Activated T-helper 1 cell treated with anti-CD3 and anti-CD28 coated beads, Interleukin-12 subunit alpha, Interleukin-12 subunit beta, Interleukin-2, Interleukin-4 antibody, amounts not matched to agents 30 ng/mL and 10 ng/mL and 1 ng/mL, durations not matched to agents 14 hours and 24 hours and 36 hours (primary cell): ENCODE results near the gene NDUFAF5. TPM values are rescaled to one million over a fixed set of nuclear protein-coding genes. Genes with fewer than 3 reads are reported as not detected.

Source experiments
- DNase-seq: peaks from one replicate; pipeline ENCODE4 v3.0.0; 2021; ENCODE audit warnings: low spot score
- H3K27ac Mint-ChIP-seq: one replicate; pipeline ENCODE4 v1.8.0; 2021; ENCODE audit warnings: mild to moderate bottlenecking, mixed read lengths
- H3K27me3 Mint-ChIP-seq: one replicate; pipeline ENCODE4 v1.8.0; 2022; ENCODE audit warnings: mild to moderate bottlenecking, moderate library complexity, mixed read lengths; ENCODE audit not compliant: insufficient read depth
- H3K36me3 Mint-ChIP-seq: one replicate; pipeline ENCODE4 v1.8.0; 2021; ENCODE audit warnings: low read depth, mixed read lengths
- H3K4me1 Mint-ChIP-seq: one replicate; pipeline ENCODE4 v1.8.0; 2021; ENCODE audit warnings: low read depth, mixed read lengths
- H3K4me3 Mint-ChIP-seq: one replicate; pipeline ENCODE4 v1.8.0; 2021; ENCODE audit warnings: mild to moderate bottlenecking, moderate library complexity, mixed read lengths
- H3K9me3 Mint-ChIP-seq: one replicate; pipeline ENCODE4 v1.8.0; 2021; ENCODE audit warnings: mixed read lengths
- intact Hi-C: fragments of 100-400 bp; cut with micrococcal nuclease; formaldehyde crosslinking; loops from one replicate; pipeline ENCODE4 v1.15.1; 2024
- total RNA-seq: library from RNA; stranded (reverse); gene quantifications from 2 replicates; pipeline ENCODE4 v1.2.3, GENCODE V29; 2022

NDUFAF5 gene
- total RNA-seq, 1 donor from 2014 or later = 34.9 TPM

DNA sequence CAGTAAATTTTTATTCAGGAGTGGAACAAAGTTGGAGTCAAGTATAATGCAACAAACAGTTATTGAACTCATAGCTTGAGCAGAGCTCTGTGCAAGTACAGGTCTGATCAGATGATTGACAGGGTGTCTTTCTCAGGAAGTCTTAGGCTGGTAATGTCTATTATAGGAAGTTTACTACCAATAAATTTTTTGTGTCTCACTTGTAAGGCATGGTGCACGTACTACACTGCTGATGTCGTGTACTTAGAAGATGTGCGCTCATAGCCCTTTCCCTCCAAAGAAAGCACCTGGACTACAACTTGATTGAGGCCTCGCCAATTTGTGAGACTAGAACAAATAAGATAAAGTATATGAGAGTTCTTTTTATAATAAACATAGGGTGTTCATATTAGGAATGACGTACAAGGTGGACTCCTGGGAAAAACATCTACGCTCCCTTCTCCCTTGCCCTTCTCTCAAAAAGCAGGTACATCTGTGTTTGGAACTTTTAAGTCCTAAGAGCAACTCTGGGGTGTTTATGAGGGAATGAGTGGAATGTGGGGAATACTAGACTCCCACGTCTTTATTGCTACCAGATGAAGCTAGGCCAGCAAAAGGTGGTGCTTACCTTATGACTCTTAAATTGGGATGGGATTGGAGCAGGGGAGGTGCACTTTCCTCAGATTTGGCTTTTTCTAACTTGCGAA, 1.5 kb downstream of the NDUFAF5 start:
- no peak for DNase-seq
- Mint-ChIP-seq H3K4me1 (peaks cover 41% of the 10 kb centered on the region), H3K9me3 (no peaks in the 10 kb centered on the region), H3K36me3 (peaks cover 34% of the 10 kb centered on the region), H3K4me3 (peak overlapping the region; percentile 99), H3K27ac (peak overlapping the region; percentile 77), H3K27me3 (no peaks in the 10 kb centered on the region)
- intact Hi-C loops = loop anchor here (5.0 kb wide), 1 partner anchor 859 kb away; no protein-coding TSS in a partner anchor

DNA sequence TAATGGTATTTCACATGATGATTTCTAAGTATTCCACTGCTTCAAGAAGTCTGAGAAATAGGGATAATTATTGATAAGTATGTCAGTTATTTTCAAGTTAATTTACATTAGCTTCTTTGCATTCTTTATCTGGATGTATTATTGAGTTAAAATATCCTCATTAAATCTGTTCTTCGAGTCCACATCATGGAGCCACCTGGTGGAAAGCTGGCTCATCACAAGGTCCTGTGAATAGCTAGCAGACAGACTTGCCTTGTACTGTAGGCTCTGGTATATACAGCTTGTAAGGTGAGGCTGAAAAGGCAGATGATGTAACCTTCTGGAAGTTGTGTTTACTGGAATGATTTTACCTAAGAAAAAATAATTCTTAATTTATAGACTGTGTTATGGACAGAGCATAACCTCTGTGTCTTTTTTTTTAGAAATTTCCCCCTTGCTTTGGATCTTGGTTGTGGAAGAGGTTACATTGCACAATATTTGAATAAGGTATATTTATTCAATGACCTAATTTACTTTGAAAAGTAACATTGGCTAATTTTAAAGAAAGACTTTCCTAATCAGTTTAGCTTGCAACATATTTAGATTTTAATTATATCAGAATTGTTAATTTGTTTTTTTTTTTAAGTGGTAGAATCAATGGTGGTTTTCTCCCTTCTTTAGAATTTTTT, 3.5 kb downstream of the NDUFAF5 start:
- H3K36me3 Mint-ChIP-seq = peaks cover 31% of the 10 kb centered on the region
- H3K4me1 Mint-ChIP-seq = peaks cover 36% of the 10 kb centered on the region
- H3K27me3 Mint-ChIP-seq = no peaks in the 10 kb centered on the region
- H3K4me3 Mint-ChIP-seq = no peak overlapping the region
- no peak overlapping the region for H3K27ac Mint-ChIP-seq
- DNase-seq = no peak
- intact Hi-C loops = loop anchor here (5.0 kb wide), 1 partner anchor 861 kb away; no protein-coding TSS in a partner anchor
- H3K9me3 Mint-ChIP-seq = no peaks in the 10 kb centered on the region

DNA sequence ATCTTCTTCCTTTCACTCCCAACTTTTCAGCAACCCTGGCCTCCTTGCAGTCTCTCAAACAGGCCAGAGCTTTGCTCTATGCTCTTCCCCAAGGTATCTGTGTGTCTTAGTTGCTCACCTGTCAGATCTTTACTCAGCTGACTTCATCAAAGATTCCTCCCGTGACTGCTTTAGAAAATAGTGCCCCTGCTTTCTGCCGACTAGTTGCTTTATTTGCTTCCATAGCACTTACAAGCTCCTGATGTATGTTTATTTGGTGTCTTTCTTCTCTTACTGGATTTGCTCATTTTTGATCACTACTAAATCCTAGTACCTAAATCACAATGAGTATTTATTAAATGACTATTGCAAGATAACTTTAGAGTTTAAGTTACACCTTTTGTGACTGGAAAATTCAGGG, 5.9 kb downstream of the NDUFAF5 start:
- Mint-ChIP-seq H3K4me3 (no peak overlapping the region), H3K4me1 (peaks cover 30% of the 10 kb centered on the region), H3K27me3 (no peaks in the 10 kb centered on the region), H3K9me3 (no peaks in the 10 kb centered on the region), H3K36me3 (peaks cover 36% of the 10 kb centered on the region), H3K27ac (no peak overlapping the region)
- intact Hi-C loops = no loop called here
- DNase-seq = no peak

DNA sequence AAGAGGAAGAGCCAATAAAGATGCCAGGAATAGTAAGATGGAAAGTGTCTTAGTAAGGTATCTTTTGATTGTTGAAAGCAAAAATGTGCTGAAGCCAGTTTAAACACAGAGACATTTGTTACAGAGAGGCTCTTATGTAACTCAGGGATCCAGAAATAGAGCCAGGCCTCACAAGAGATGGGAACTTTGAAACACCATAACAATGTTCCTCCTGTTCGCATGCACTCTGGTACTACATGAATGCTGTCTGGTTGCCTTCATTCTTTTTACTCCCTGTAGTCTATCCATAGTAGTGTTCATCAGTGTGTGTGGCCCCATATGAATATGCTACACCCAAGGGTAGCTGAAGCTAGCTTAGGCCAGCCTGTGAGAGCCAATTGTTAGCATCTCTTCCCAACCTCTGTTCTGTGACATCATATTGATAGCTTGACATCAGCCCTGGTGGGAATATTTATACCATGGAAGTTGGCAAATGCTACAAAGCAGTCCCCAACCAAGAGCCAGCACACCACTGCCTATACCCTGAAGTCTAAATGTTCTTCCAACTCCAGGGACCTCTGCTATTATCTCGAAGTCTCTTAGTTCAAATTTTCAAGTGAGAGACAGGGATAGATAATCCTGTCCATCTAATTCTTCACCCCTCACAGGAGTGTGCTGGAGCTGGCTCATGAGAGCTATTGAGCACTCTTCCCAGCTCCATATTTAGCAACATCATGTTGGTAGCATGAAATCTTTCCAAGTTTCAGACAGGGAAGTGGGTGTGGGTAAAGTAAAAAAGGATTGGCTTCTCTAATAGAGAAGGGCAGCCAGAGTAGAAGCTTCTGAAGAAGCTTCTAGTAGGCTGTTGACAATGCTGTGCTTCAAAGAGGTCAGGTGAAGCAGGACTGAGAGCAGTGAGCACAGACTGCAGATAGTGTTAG, 7.0 kb downstream of the NDUFAF5 start:
- H3K36me3 Mint-ChIP-seq = peaks cover 42% of the 10 kb centered on the region
- no peaks in the 10 kb centered on the region for H3K9me3 Mint-ChIP-seq
- intact Hi-C loops = no loop called here

DNA sequence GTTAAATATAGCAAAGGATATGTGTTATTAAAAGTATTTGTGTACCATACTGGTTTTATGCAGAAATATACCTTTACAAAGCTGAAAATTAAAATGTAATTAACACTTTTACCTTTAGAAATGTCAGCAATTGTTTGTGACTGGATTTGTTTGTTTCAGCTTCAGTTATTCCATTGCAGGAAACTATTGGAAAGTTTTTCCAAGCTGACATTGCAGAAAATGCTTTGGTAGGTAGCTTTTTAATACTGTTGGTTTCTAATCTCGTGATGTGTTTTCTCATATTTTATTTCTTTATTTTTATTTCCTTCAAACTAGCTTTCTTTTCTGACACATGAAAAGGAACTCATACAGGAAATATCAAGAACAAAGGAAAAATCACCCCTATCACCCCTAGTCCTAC, 8.2 kb downstream of the NDUFAF5 start:
- H3K27ac Mint-ChIP-seq = no peak overlapping the region
- H3K36me3 Mint-ChIP-seq = peaks cover 46% of the 10 kb centered on the region

More for the DNA sequence above, 7.0 kb downstream of the NDUFAF5 start:
- no peak overlapping the region for H3K4me3 Mint-ChIP-seq
- no peak for DNase-seq
- H3K4me1 Mint-ChIP-seq = peaks cover 19% of the 10 kb centered on the region
- H3K27me3 Mint-ChIP-seq = no peaks in the 10 kb centered on the region
- H3K27ac Mint-ChIP-seq = peak overlapping the region; percentile 40

DNA sequence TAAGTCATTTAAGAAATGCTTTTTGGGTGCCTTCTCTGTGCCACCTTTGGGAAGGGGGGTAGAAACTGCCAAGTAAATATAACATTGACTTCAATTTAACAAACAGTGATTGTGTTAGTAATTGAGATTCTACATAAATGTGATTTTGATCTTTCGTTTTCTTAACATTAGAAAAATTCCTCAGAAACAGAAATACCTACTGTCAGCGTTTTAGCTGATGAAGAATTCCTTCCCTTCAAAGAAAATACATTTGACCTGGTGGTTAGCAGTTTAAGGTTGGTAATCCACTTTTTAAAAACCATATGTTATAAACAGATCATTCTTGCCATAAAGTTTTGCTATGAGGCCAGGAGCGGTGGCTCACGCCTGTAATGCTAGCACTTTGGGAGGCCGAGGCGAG, 9.8 kb downstream of the NDUFAF5 start:
- H3K4me3 Mint-ChIP-seq = no peak overlapping the region
- no peaks in the 10 kb centered on the region for H3K9me3 Mint-ChIP-seq
- H3K36me3 Mint-ChIP-seq = peaks cover 52% of the 10 kb centered on the region
- intact Hi-C loops = no loop called here
- DNase-seq = no peak
- no peaks in the 10 kb centered on the region for H3K27me3 Mint-ChIP-seq
- no peak overlapping the region for H3K27ac Mint-ChIP-seq
- H3K4me1 Mint-ChIP-seq = peaks cover 7% of the 10 kb centered on the region

More for the DNA sequence above, 8.2 kb downstream of the NDUFAF5 start:
- no peak overlapping the region for H3K4me3 Mint-ChIP-seq
- H3K4me1 Mint-ChIP-seq = peaks cover 11% of the 10 kb centered on the region
- no peaks in the 10 kb centered on the region for H3K27me3 Mint-ChIP-seq
- no peak for DNase-seq
- intact Hi-C loops = no loop called here
- no peaks in the 10 kb centered on the region for H3K9me3 Mint-ChIP-seq

DNA sequence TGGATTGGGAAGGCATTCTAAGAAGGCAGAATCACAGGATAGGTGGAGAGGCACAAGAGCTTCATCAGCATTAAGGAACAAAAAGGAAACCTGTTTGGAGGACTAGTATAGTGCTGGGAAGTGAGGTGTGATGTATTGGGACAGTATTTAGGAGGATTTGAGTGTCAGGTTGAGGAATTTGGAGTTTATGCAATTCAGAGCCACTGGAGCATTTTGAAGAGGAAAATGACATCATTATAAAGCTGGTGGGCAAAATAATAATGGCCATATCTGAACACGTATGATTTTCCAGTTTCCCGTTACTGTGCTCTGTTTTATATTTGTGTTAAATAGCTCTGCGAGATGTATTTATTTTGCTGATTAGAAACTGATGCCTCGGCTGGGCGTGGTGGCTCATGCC, 14.2 kb downstream of the NDUFAF5 start:
- no peak for DNase-seq
- intact Hi-C loops = no loop called here
- peaks cover 48% of the 10 kb centered on the region for H3K36me3 Mint-ChIP-seq
- H3K4me3 Mint-ChIP-seq = no peak overlapping the region
- H3K27ac Mint-ChIP-seq = no peak overlapping the region
- no peaks in the 10 kb centered on the region for H3K9me3 Mint-ChIP-seq
- H3K4me1 Mint-ChIP-seq = peaks cover 5% of the 10 kb centered on the region
- H3K27me3 Mint-ChIP-seq = no peaks in the 10 kb centered on the region

DNA sequence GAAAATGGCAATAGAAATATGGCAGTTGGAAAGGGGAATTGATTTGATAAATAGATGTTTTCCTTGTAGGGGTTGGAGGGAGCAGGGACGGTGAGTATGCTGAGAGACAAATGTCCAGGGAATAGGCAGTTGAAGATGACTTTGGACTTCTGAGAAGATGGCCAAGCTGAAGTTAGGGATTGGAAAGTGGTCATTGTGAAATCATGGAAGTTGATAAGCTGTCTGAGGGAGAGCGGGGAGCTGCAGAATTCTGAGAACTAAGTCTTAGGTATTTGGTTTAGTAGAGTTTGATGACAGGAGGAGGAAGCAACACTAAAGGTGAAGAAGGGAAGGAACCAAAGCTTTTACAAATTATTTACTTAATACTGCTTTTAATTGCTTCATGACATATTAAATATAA, 15.1 kb downstream of the NDUFAF5 start:
- intact Hi-C loops = no loop called here
- Mint-ChIP-seq H3K4me1 (peaks cover 5% of the 10 kb centered on the region), H3K9me3 (no peaks in the 10 kb centered on the region), H3K27ac (peak overlapping the region; percentile 1), H3K27me3 (no peaks in the 10 kb centered on the region), H3K36me3 (peaks cover 48% of the 10 kb centered on the region), H3K4me3 (no peak overlapping the region)
- no peak for DNase-seq

DNA sequence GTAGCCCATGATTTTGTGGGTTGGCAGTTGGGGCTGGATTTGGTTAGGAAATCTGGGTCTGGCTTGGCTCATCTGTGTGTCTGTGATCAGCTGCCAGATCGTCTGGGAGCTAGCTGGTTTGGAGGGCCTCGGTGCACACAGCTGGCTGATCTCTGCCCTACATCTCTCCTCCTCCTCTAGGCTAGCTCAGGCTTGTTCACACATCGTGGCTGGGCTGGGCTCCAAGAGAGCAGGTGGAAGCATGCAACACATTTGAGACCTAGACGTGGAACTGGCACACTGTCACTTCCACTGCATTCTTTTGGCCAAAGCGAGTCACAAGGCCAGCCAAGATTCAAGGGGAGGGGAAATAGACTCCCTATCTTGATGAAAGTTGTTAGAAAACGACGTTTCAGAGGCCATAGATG, 15.9 kb downstream of the NDUFAF5 start:
- peaks cover 46% of the 10 kb centered on the region for H3K36me3 Mint-ChIP-seq
- intact Hi-C loops = no loop called here
- H3K4me3 Mint-ChIP-seq = no peak overlapping the region
- no peaks in the 10 kb centered on the region for H3K9me3 Mint-ChIP-seq
- H3K27me3 Mint-ChIP-seq = no peaks in the 10 kb centered on the region
- H3K4me1 Mint-ChIP-seq = peaks cover 5% of the 10 kb centered on the region
- H3K27ac Mint-ChIP-seq = no peak overlapping the region
- DNase-seq = no peak

DNA sequence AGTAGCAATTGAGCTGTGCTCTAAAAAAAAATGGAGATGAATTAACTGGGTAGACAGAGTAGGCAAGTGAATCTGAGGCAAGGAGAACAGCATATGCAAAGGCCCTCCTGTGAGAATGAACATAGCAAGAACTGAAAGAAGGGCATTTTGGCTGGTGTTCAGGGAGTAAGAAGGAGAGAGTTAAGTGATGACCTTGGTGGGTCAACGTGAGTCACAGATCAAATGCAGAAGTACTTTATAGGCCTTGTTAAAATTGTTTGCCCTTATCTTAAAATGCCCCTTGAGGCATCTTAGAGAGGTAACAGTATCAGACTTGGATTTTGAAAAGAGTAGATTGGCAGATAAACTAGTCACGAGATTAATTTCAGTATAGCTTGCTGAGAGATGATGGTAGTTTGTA, 24.5 kb downstream of the NDUFAF5 start:
- Mint-ChIP-seq H3K4me3 (no peak overlapping the region), H3K27me3 (no peaks in the 10 kb centered on the region), H3K36me3 (peaks cover 19% of the 10 kb centered on the region), H3K4me1 (peaks cover 6% of the 10 kb centered on the region), H3K27ac (no peak overlapping the region), H3K9me3 (no peaks in the 10 kb centered on the region)
- no peak for DNase-seq
- intact Hi-C loops = no loop called here

DNA sequence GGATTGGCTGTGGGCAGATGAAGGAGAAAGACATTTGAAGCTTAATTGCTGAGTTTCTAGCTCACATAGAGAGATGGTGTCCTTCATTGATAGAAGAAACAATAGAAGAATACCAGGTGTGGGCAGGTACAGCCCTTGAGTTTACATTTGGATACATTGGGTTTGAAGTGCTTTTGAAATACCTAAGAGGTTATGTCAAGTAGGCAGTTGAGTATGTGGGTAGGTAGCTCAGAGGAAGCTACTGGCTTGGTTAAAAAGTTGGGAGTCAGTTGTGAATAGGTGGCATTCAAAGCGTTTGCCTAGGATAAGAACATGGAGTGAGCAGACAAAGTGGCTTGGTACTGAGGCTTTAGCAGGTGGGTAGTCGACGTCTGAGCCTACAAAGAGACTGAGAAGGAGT, 25.0 kb downstream of the NDUFAF5 start:
- H3K27ac Mint-ChIP-seq = no peak overlapping the region
- no peaks in the 10 kb centered on the region for H3K9me3 Mint-ChIP-seq
- peaks cover 15% of the 10 kb centered on the region for H3K36me3 Mint-ChIP-seq
- intact Hi-C loops = loop anchor here (10.0 kb wide), 1 partner anchor 585 kb away; the partner anchor contains the start of gene ISM1
- H3K27me3 Mint-ChIP-seq = no peaks in the 10 kb centered on the region
- DNase-seq = no peak
- no peak overlapping the region for H3K4me3 Mint-ChIP-seq
- peaks cover 6% of the 10 kb centered on the region for H3K4me1 Mint-ChIP-seq

DNA sequence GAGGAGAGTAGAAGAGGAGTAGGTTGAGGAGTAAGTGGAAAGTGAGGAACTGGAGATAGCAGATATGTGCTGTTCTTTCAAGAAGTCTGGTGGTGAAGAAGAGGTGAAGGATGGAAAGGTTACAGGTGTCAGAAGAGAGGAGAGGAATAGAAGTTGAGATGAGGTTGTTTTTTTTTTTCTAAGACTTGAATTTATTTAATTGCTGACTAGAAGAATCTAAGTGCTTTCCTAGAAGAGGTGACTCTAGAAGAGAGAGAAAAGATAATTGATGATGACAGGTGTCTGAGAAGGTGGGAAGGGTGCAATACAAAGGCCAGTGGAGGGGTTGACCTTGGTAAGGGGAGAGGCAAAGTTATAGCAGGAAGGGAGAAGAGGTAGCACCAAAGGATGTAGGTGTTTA, 25.6 kb downstream of the NDUFAF5 start:
- no peaks in the 10 kb centered on the region for H3K9me3 Mint-ChIP-seq
- peaks cover 6% of the 10 kb centered on the region for H3K4me1 Mint-ChIP-seq
- intact Hi-C loops = loop anchor here (10.0 kb wide), 1 partner anchor 586 kb away; the partner anchor contains the start of gene ISM1
- peaks cover 16% of the 10 kb centered on the region for H3K36me3 Mint-ChIP-seq
- no peak overlapping the region for H3K4me3 Mint-ChIP-seq
- H3K27me3 Mint-ChIP-seq = no peaks in the 10 kb centered on the region
- H3K27ac Mint-ChIP-seq = no peak overlapping the region
- DNase-seq = no peak
